SK-N-MC (cell line): Measurements from ENCODE around the gene CCR4.
"Not testable (repeated sequence)": the region's sequence is repeated elsewhere in the genome, so short reads cannot be mapped to it uniquely, and the experiment has no call there.

Experiments
- EZH2 ChIP-seq: fragments of 200-600 bp; sonication (generic); IDR thresholded peaks from one replicate; pipeline ENCODE4 v1.6.1; 2017; ENCODE audit warnings: antibody characterized with exemption
- POLR2AphosphoS5 ChIP-seq: IDR thresholded peaks from 2 replicates; pipeline ENCODE4 v1.6.1; 2012; ENCODE audit warnings: mild to moderate bottlenecking, low read depth, low read length, borderline replicate concordance

DNA sequence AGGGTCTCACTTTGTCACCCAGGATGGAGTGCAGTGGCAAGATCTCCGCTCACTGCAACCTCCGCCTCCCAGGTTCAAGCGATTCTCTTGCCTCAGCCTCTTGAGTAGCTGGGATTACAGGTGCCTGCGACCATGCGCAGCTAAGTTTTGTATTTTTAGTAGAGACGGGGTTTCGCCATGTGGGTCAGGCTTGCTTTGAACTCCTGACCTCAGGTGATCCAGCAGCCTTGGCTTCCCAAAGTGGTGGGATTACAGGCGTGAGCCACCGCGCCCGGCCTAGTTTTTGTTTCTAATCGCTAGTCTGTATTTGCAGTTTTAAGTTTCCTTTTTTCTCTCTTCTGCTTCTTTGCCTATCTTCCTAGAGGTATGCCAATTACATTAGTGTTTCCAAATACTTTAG, 5.8 kb upstream of the CCR4 start:
- not testable (repeated sequence) for TF ChIP-seq EZH2, POLR2AphosphoS5
